ENCODE measurements around the gene TUBA4B.
"Not testable (repeated sequence)": the region's sequence is repeated elsewhere in the genome, so short reads cannot be mapped to it uniquely, and the experiment has no call there.

TUBA4B gene

DNA sequence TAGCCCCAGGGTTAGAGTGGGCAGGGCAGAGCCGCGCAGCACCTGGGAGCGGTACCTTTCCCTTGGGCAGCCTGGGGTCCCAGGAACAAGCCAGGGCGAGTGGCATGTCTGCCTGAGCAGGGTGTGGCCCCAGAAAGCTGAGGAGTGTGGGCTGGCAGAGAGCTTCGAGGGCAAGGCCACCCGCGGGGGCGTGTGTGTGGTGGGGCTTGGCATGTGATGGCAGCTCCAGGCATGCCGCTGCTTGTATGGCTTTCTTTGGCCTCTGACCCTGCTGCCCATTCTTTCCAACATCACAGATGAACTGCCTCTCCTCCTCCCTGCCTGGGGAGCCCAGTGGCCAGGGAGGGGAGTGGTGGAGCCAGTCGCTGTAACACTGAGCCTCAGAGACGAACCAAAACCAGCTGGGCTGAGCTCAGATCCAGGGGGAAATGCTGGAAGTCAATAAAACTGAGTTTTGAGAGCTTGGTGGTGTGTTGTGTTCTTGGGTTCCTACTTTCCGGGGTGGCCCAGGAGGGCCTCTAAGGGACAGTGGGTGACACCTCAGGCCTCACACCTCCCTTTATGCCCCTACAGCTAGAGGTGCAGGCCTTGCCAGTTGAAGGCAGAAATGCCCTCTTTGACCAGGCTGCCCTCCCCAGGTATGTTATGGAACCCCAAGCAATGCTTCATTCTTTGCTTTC, 33.5 kb downstream of the TUBA4B start:
- H3K27ac ChIP-seq = no peak overlapping the region
- H3K36me3 ChIP-seq (ENCODE audit: insufficient read depth, low read length) = no peaks in the 10 kb centered on the region; the same call in 1 of the 2 replicates
- no peak for DNase-seq (ENCODE audit: low read depth, low spot score)
- TF ChIP-seq POLR2AphosphoS5 (IDR thresholded peaks at IDR 0.05; ENCODE audit: borderline replicate concordance, low read depth, low read length) (no peak), FOXP2 (optimal IDR thresholded peaks at IDR 0.05; ENCODE audit: control extremely low read depth, extremely low read length, insufficient read depth) (no peak), EZH2 (IDR thresholded peaks at IDR 0.05) (no peak)
- no peak overlapping the region for H3K4me3 ChIP-seq
- H3K9ac ChIP-seq (ENCODE audit: insufficient read length) = no peak overlapping the region
- H3K9me3 ChIP-seq (ENCODE audit: low read depth, low read length) = no peaks in the 10 kb centered on the region

DNA sequence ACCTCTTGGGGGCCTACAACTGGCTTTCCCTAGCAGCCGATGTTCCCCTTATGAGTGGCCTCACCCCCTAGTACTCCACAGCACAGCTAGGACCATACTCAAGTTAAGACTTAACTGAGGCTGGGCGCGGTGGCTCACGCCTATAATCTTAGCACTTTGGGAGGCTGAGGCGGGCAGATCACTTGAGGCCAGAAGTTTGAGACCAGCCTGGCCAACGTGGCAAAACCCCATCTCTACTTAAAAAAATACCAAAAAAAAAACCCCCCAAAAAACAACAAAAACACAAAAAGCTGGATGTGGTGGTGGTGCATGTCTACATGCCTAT, 34.0 kb downstream of the TUBA4B start:
- H3K36me3 ChIP-seq (ENCODE audit: insufficient read depth, low read length); H3K27ac ChIP-seq; H3K9me3 ChIP-seq (ENCODE audit: low read depth, low read length); DNase-seq (ENCODE audit: low read depth, low spot score); H3K4me3 ChIP-seq; H3K9ac ChIP-seq (ENCODE audit: insufficient read length): not testable (repeated sequence)

DNA sequence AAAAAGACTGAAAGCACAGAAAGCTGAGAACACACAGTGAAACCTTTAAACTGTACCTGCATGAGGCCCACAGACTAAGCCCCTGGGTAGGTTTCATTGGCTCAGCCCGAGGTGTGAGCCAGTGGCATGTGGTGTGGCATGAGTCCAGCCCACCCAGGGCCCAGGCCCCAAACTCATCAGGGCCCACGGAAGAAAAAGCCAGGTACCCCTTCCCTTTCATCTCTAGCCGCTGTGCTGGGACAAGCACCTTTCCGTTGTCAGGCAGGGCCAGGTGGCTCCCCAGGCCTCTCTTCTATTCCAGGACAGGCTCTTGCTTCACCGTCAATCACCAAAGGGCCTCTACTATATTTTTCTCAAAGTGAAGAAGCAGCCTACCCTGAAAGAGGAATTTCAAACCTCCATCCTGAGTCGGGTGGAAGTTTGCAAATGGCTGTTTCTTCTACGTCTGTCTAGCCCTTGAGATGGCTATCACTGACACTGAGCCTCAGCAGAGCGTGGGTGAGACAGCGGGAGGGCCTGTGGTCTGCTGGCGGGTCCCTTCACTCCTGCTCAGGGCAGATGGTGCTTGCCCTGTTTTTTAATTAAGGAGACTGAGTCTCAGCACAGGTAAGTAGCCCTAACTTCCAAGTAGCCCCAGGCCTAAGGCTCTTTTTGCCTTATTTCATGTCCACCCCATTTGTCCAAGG, 34.7 kb downstream of the TUBA4B start:
- no peak overlapping the region for H3K27ac ChIP-seq
- H3K9ac ChIP-seq (ENCODE audit: insufficient read length) = no peak overlapping the region

DNA sequence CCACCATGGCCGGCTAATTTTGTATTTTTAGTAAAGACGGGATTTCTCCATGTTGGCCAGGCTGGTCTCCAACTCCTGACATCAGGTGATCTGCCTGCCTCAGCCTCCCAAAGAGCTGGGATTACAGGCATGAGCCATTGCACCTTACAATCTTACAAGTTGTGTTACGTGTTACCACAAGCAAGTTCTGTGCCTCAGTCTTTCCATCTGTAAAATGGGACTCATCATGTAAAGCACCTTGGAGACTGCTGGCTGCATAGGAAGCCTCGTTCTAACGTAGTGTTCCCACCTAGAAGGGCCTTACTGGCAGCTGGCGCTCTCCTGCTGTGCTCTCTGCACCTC, 36.1 kb downstream of the TUBA4B start:
- Histone ChIP-seq H3K4me3 (no peak overlapping the region), H3K9ac (ENCODE audit: insufficient read length) (no peak overlapping the region), H3K27ac (no peak overlapping the region), H3K9me3 (ENCODE audit: low read depth, low read length) (no peaks in the 10 kb centered on the region), H3K36me3 (ENCODE audit: insufficient read depth, low read length) (no peaks in the 10 kb centered on the region; the same call in 1 of the 2 replicates)
- no peak for DNase-seq (ENCODE audit: low read depth, low spot score)
- TF ChIP-seq POLR2AphosphoS5 (IDR thresholded peaks at IDR 0.05; ENCODE audit: borderline replicate concordance, low read depth, low read length) (no peak), EZH2 (IDR thresholded peaks at IDR 0.05) (no peak), FOXP2 (optimal IDR thresholded peaks at IDR 0.05; ENCODE audit: control extremely low read depth, extremely low read length, insufficient read depth) (no peak)

More for the DNA sequence above, 34.7 kb downstream of the TUBA4B start:
- no peaks in the 10 kb centered on the region; the same call in 1 of the 2 replicates for H3K36me3 ChIP-seq (ENCODE audit: insufficient read depth, low read length)
- no peak for TF ChIP-seq FOXP2 (optimal IDR thresholded peaks at IDR 0.05; ENCODE audit: control extremely low read depth, extremely low read length, insufficient read depth)
- TF ChIP-seq EZH2 (IDR thresholded peaks at IDR 0.05) = no peak
- no peak for TF ChIP-seq POLR2AphosphoS5 (IDR thresholded peaks at IDR 0.05; ENCODE audit: borderline replicate concordance, low read depth, low read length)
- DNase-seq (ENCODE audit: low read depth, low spot score) = no peak
- H3K4me3 ChIP-seq = no peak overlapping the region
- no peaks in the 10 kb centered on the region for H3K9me3 ChIP-seq (ENCODE audit: low read depth, low read length)

DNA sequence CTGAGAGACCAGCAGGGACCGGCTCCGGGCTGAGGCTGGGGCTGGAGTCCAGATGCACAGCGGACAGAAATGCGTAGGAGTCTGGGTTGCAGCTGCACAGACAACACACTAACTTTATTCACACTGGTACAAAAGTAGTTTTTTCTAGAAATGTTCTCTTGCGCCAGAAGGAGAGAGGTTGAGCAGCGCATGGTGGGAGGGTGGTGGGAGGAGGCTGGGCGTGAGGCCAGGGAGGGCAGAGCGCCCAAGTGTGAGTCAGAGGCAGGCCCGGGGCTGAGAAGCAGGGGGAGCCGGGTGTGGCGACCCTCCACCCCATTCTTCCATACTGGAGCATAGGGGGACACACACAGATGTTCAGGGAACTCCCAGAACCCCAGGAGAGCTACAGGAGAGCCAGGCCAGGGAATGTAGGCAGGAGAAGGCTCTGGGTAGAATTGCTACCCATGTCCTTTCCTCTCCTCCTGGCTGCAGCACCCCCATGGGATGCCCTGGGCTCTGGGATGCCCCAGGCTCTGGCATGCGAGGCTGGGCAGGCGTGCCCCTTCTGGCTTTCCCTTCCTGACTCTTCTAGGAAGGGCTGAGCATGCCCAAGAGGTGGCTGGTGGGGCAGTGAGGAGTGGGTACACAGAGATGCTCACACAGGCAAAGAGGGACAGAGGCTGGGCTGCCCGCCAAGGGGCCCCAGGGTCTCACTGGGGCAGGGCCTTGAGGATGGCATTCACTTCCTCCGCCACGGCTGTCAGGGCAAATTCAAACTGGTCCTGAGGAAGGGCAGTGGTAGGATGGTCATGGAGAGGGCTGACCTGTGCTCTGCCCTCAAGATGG, 36.7 kb downstream of the TUBA4B start:
- no peak for DNase-seq (ENCODE audit: low read depth, low spot score)
- no peak overlapping the region for H3K9ac ChIP-seq (ENCODE audit: insufficient read length)
- no peak overlapping the region for H3K4me3 ChIP-seq
- TF ChIP-seq POLR2AphosphoS5 (IDR thresholded peaks at IDR 0.05; ENCODE audit: borderline replicate concordance, low read depth, low read length) (no peak), EZH2 (IDR thresholded peaks at IDR 0.05) (no peak), FOXP2 (optimal IDR thresholded peaks at IDR 0.05; ENCODE audit: control extremely low read depth, extremely low read length, insufficient read depth) (no peak)
- H3K36me3 ChIP-seq (ENCODE audit: insufficient read depth, low read length) = no peaks in the 10 kb centered on the region; the same call in 1 of the 2 replicates
- H3K27ac ChIP-seq = no peak overlapping the region
- H3K9me3 ChIP-seq (ENCODE audit: low read depth, low read length) = no peaks in the 10 kb centered on the region

DNA sequence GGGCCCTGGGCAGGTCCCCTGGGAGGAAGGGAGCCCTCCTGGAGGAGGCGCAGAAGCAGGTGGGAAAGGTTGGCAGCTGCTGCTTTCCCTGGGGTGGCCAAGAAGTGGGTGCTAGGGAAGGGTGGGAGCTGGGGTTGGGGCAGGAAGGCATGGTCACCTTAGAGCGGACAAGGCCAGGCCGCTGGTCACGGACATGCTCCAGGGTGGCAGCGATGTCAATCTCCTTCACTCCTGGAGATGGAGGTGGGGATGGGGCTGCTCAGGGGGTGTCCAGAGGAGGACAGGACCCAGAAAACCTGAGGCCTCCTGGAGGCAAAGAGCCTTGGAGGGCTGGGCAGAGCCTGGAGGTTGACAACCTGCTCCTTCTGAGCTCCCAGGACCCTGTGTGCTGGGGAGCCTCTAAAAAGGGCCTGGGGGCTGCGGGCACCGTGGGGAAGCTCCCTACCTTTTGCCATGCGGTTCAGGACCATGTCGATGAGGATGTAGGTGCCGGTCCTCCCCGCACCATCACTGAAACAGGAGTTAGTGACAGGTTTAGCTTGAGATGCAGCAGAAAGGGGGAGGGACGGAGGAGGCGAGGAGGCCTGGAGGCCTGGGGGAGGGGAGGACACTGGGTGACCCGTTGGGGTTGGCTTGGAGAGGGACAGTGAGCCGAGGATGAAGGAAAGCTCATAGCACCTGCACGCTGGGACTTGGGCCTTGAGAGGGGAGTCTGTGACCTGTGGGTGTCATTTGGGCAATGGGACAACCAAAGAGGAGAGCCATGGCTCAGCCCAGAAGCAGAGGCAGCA, 37.5 kb downstream of the TUBA4B start:
- H3K27ac ChIP-seq = no peak overlapping the region
- DNase-seq (ENCODE audit: low read depth, low spot score) = no peak
- no peak for TF ChIP-seq POLR2AphosphoS5 (IDR thresholded peaks at IDR 0.05; ENCODE audit: borderline replicate concordance, low read depth, low read length)
- TF ChIP-seq FOXP2 (optimal IDR thresholded peaks at IDR 0.05; ENCODE audit: control extremely low read depth, extremely low read length, insufficient read depth) = no peak
- no peak for TF ChIP-seq EZH2 (IDR thresholded peaks at IDR 0.05)
- H3K4me3 ChIP-seq = no peak overlapping the region
- no peaks in the 10 kb centered on the region for H3K9me3 ChIP-seq (ENCODE audit: low read depth, low read length)
- H3K9ac ChIP-seq (ENCODE audit: insufficient read length) = no peak overlapping the region
- no peaks in the 10 kb centered on the region for H3K36me3 ChIP-seq (ENCODE audit: insufficient read depth, low read length)

DNA sequence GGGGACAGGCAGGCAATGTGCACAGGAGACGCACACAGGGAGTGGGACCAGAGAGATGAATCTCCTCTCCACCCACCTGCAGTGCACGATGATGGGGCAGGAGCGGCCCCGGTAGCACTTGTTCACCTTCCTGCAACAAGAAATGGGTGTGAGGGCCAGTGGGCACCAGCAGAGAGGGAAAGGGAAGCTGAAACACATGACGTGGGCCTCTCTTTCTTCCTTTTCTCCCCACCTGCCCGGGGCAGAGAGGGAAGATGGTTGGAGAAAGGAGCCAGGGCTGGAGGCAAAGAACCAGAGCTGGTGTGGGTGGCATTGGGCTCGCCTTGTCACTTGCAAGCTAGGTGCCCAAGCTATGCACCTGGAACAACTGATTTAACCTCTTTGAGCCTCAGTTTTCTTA, 38.4 kb downstream of the TUBA4B start:
- Histone ChIP-seq H3K4me3 (no peak overlapping the region), H3K36me3 (ENCODE audit: insufficient read depth, low read length) (no peaks in the 10 kb centered on the region), H3K9ac (ENCODE audit: insufficient read length) (no peak overlapping the region), H3K27ac (no peak overlapping the region), H3K9me3 (ENCODE audit: low read depth, low read length) (no peaks in the 10 kb centered on the region)
- no peak for TF ChIP-seq FOXP2 (optimal IDR thresholded peaks at IDR 0.05; ENCODE audit: control extremely low read depth, extremely low read length, insufficient read depth)
- no peak for TF ChIP-seq EZH2 (IDR thresholded peaks at IDR 0.05)
- TF ChIP-seq POLR2AphosphoS5 (IDR thresholded peaks at IDR 0.05; ENCODE audit: borderline replicate concordance, low read depth, low read length) = no peak
- DNase-seq (ENCODE audit: low read depth, low spot score) = no peak
